ENCODE data around the gene MIS18A.
"Not testable (repeated sequence)": the region's sequence is repeated elsewhere in the genome, so short reads cannot be mapped to it uniquely, and the experiment has no call there.

The MIS18A gene

GRCh38 chr21:32278518-32279376, at the start of gene MIS18A:
TSS of gene MIS18A (minus strand) at chr21:32279049. CDS start at chr21:32279014, 35 bp downstream.
- FAIRE-seq = peak; percentile 57

- no peak for FAIRE-seq
These were observed 49.7 kb upstream of the MIS18A start for GRCh38 chr21:32328595-32328994.

- FAIRE-seq = no peak
These were observed 46.9 kb upstream of the MIS18A start for GRCh38 chr21:32325706-32326105.

- FAIRE-seq = no peak
These were observed 43.8 kb upstream of the MIS18A start for GRCh38 chr21:32322676-32323075.

- no peak for FAIRE-seq
These were observed 43.3 kb upstream of the MIS18A start for GRCh38 chr21:32322103-32322502.

GRCh38 chr21:32321480-32321879, 42.6 kb upstream of the MIS18A start:
- FAIRE-seq = no peak

GRCh38 chr21:32320726-32321125, 41.9 kb upstream of the MIS18A start:
- FAIRE-seq = no peak

- FAIRE-seq = no peak
These were observed 41.2 kb upstream of the MIS18A start for GRCh38 chr21:32320059-32320458.

GRCh38 chr21:32319012-32319411, 40.2 kb upstream of the MIS18A start:
- FAIRE-seq = no peak

GRCh38 chr21:32317726-32318125, 38.9 kb upstream of the MIS18A start:
- FAIRE-seq = no peak

- no peak for FAIRE-seq
These were observed 37.7 kb upstream of the MIS18A start for GRCh38 chr21:32316361-32317215.

- no peak for FAIRE-seq
These were observed 36.8 kb upstream of the MIS18A start for GRCh38 chr21:32315511-32316281.

GRCh38 chr21:32314806-32315205, 36.0 kb upstream of the MIS18A start:
- no peak for FAIRE-seq

GRCh38 chr21:32312976-32313375, 34.1 kb upstream of the MIS18A start:
- FAIRE-seq = no peak

- FAIRE-seq = no peak
These were observed 33.5 kb upstream of the MIS18A start for GRCh38 chr21:32312326-32312725.

GRCh38 chr21:32311621-32312020, 32.8 kb upstream of the MIS18A start:
- FAIRE-seq = no peak

GRCh38 chr21:32310976-32311375, 32.1 kb upstream of the MIS18A start:
- not testable (repeated sequence) for FAIRE-seq

- no peak for FAIRE-seq
These were observed 31.1 kb upstream of the MIS18A start for GRCh38 chr21:32309906-32310460.

- no peak for FAIRE-seq
These were observed 29.8 kb upstream of the MIS18A start for GRCh38 chr21:32308696-32309095.

- FAIRE-seq = no peak
These were observed 28.9 kb upstream of the MIS18A start for GRCh38 chr21:32307706-32308105.

GRCh38 chr21:32306021-32306780, 27.4 kb upstream of the MIS18A start:
- no peak for FAIRE-seq

GRCh38 chr21:32304998-32305397, 26.1 kb upstream of the MIS18A start:
- FAIRE-seq = no peak

Measured in TTC549 (cell line).